ENCODE results near the gene PTPRM.

PTPRM gene

DNA sequence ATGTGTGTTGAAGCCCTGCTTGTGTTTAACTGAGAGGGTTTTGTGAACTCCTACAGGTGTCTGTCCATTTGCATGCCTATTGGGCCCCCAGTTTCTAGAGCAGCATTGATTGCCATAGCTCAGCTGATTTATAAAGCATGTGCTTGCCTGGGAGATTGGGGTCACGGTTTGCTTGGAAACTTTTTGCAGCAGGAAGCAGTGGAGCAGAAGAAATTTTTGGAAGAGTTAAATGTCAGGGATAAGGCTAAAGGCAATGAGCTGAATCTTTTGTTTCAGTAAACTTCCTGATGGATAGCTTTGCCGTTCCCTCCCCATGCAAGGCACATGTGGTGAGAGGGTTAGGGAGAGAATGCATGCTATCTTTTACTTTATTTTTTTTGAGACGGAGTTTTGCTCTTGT, 102.2 kb downstream of the PTPRM start:
- DNase-seq (ENCODE audit: low read depth): no peak

DNA sequence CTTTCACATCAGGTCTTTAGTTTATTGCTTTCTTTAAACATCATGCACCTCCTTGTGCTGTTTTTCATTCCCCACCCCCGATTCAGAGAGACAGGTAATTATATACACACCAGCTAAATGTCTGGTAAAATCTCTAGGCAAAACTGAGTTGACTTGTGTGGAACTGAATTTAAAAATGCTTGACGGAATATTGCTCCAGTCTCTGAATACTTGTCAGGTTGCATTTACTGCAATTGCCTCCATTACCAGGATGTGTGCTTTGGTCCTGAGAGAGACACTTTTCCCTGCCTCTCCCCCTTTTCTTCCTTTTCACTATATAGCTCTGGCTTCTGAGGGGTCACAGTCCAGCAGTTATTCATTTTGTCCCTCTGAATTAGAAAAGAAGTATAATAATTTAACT, 104.0 kb downstream of the PTPRM start:
- no peak for DNase-seq (ENCODE audit: low read depth)

DNA sequence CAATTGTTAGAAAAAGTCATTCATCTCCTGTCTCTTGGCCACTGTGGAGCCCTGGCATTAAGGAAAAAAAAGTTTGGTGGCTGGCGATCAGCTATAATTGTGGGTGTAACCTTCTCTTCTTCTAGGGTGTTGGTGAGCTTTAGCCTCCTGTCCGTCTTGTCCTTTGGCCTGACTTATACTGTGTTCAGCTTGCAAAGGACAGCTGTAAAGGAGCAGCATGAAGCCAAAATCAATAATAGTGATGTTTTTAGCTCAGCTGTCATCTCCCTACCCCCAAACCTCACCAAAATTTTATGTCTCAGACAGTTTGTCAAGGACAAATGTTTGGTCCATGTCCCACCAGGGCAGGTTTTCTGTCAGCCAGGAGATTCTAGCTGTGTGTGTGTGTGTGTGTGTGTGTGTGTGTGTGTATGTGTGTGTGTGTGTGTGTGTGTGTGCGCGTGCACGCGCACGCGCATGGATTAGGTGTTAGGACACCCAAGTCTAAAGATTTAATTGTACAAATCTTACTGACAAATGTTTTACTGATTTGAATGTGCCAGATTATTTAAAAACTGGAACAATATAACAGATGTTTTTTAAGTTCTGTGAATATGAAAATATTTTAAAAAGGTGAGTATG, 109.2 kb downstream of the PTPRM start:
- DNase-seq (ENCODE audit: low read depth): no peak

DNA sequence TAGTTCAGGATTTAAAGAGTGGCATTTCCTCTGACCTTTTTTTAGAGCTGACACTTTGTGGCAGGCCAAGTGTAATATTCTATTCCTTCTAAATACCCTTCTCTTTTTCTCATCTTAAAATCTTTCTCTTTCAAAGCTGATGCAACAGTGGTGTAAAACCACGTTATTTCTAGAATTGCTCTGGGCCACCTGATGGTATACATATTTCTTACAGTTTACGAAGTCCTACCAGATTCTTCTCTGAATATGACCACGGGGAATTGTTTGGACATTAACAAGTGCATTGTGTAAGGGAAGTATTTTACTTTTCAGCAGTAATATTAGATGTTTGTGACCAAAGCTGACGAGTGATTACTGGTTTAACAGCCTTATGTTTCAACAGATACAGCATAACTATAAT, 109.9 kb downstream of the PTPRM start:
- DNase-seq (ENCODE audit: low read depth): no peak

DNA sequence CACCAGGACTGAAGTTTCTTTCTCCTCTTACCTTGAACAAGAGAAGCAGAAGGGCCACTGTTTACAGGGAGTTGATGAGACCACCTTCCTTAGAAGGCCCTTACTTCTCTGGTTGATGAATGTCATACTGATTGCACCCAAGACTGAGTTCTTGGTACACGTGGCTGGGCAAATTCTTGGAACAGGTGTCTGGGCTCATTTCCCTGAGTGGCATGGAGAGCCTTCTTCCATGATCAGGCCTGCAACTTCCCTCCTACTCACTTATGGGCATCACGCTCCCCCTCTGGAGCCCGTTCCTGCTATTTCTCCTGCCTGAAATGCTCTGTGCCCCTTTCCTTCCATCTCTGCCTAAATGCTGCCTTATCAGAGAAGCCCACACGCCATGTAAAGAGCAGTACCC, 110.3 kb downstream of the PTPRM start:
- DNase-seq (ENCODE audit: low read depth): no peak

DNA sequence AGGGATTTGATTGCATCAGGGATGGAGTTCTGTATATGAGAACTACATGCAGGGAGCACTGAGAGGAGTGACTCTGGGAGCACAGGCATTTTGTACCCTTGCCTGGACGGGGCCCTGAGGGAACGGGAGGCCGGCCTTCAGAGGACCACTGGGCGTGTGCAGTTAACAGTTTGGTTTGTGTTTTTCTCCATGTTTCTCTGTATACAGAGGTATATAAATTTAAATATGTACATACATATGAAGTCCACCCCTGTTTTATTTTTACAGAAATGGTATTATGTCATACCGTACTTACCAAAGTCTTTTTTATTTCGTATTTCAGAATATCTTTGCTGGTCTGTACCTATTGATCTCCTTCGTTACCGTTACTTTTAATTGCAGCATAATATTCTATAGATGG, 111.3 kb downstream of the PTPRM start:
- DNase-seq (ENCODE audit: low read depth): no peak

DNA sequence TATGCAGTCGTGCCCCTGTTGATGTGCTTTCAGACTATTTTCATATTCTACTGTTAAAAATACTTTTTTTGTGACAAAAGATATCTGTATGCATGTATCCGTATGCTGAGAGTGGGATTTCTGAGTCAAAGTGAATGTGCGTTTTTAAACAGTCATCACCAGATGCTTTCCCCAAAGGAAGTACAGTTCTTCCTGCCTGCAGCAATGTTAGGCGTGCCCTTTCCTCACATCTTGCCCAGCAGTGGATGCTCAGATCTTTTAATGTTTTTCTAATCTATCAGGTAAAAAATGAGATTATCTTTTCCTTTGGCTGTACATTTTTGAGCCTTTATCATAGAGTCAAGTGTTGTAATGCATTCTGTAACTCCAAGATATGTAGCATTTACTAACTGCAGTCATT, 111.7 kb downstream of the PTPRM start:
- no peak for DNase-seq (ENCODE audit: low read depth)

DNA sequence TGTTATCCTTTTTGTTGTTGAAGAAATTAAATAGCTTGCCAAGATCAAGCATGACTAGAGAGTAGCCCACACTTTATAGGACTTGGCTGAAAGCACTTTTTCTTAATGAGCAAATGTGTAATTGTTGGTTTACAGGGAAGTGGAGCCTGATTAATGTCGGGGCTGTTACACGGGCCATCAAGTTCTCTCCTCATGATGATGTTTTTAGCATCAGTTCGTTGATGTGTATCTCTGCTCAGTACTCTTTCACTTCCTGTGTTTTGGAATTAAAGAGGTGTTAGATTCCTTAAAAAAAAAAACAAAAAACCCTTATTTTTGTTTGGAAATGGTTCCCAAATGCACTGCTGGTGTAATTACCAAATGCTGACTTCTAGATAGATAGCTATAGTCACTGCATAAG, 114.2 kb downstream of the PTPRM start:
- DNase-seq (ENCODE audit: low read depth): no peak

DNA sequence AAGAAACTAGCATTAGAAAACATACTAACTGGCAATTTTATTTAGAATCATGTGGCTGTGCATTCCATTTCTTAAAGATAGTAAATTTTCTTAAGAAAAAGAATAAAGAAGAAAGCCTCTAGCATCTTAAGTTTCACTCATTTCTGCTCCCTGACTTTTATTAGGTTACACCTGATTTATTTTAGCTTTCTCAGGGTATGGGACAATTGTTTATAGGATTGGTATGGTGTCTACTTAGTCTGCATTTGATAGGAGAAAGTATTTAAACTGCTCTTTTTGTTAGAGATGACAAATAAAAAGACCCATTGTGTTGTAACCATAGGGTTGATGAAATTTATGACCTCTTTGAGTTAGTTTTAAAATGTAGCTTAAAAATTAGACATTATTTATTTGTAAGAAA, 115.2 kb downstream of the PTPRM start:
- no peak for DNase-seq (ENCODE audit: low read depth)

DNA sequence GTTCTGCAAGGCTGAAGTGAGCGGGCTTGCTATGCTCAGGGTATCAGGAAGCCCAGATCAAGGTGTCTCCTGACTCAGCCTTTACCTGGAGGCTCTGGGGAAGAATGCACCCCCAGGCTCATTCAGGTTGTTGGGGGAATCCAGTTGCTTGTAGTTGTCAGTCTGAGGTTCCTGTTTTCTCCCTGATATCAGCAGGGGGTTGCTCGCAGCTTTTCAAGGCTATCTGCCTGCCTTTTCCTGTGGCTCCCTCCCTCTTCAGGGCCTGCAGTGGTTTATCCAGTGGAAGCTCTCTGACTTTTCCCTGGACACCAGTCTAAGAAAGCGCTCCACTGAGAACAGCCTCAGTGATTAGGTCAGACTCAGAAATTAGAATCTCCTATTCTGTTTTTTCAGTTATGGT, 116.6 kb downstream of the PTPRM start:
- no peak for DNase-seq (ENCODE audit: low read depth)

DNA sequence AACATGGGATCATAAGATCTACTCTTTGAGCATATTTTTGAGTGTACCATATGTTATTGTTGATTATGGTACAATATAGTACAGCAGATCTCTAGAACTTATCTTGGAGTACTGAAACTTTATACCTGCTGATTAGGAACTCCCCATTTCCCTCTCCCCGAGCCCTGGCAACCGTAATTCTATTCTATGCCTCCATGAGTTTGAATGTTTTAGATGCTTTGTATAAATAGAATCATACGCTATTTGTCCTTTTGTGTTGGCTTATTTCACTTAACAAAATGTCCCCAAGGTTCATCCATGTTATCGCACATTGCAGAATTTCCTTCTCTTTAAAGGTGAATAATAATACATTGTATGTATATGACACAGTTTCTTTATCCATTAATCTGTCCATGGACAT, 117.2 kb downstream of the PTPRM start:
- no peak for DNase-seq (ENCODE audit: low read depth)

DNA sequence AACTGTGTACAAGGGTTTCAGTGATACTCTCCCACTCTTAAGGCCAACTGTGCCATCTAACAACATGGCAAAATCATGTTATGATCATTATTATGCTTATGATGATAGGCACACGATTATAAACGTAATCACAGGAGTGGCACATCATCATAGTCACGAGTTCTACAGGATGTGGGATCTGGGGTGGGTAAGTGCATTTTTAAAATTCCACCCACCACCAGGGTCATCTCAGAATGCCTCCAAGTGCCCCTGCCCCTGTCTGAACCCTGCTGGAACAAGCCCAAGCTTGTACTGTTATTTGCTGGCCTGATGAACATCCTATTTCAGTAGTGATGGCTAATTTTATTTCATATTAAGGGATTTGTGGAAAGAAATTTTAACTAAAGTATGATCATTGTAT, 117.8 kb downstream of the PTPRM start:
- no peak for DNase-seq (ENCODE audit: low read depth)

DNA sequence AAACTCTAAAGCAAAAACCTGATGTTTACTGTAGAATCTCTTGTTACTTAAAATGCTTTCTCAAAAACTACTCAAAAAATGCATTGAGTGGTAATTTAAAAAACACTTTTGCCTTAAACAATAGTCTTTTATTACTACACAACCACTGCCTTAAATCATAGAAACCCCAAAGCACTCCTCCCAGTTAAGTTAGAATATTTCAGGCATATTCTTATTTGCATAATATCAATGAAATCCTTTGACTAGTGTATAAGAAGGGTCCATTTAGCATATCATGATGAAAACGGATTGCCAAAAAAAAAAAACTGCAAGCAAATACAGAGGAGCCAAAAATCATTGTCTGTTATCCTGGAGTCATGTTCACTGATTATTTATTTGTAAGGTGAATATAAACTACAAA, 119.2 kb downstream of the PTPRM start:
- DNase-seq (ENCODE audit: low read depth): no peak

DNA sequence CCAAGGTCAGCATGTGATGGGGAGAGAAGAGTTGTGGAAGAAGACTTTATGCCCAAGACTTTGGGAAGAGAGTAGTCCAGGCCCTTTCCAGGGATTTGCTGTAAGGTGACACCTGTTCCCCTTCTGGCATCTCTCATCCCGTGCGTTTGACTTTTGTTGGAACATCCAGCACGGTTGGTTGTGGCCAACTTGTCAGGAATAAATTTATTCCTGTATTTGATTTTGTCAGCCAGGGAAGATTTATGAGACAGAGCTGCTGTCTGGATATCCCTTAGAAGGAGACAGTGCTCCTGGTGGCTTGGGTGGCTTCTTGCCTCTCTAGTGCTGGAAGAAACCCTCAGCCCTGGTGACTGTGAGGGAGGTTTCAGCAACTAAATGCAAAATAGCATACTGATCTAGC, 121.5 kb downstream of the PTPRM start:
- no peak for DNase-seq (ENCODE audit: low read depth)

DNA sequence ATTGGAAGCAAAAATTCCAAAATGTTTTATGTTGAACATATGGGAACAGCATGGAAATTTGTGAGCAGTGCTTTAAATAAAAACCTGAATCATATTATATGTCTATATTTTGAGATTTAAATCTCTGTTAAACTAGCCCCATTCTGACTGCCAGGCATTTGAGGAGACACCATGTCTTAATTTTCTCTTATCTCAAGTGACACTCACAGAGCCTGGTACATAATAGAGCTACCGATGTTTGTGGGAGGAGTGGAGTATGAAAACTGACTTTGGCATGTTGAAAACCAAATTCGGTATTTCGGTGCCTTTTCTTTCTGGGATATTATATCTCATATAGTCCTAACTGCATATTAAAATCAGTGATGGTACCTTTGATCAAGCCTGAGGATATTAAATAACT, 124.1 kb downstream of the PTPRM start:
- no peak for DNase-seq (ENCODE audit: low read depth)

DNA sequence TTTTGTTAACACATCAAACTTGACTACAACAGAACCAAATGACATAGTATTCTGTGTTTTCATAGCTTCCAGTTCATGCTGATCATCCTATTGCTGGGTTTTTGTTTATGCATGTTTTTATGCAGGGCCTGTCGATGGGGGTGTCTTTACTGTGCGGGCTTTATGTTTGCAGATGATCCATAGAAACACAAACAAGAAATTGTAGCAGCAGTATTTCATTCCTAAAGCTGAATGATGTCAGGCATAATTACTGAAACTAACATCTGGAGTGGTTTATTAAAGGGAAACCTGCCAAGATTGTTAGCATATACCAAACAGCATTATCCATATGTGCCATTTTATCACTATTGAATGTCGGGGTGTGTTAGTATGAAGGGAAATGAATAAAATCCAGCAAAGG, 129.7 kb downstream of the PTPRM start:
- peak; percentile 27 for DNase-seq (ENCODE audit: low read depth)

DNA sequence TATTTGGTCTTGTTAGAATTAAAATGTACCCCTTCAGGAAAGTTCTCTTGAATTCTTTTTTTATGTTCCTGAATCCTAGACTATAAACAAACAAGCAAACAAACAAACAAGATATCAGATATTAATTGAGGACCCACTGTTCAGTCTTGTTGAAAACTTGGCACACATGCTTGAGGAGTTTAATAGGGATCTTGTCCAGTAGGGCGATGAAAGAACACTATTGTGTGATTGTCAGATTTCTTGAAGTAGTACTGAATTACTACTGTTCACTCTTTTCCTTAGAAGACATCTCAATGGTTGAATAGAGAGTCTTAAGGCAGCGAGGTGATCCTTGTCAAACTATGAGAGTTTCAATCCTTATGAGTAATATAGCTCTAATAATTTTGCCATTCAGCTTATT, 130.2 kb downstream of the PTPRM start:
- no peak for DNase-seq (ENCODE audit: low read depth)

DNA sequence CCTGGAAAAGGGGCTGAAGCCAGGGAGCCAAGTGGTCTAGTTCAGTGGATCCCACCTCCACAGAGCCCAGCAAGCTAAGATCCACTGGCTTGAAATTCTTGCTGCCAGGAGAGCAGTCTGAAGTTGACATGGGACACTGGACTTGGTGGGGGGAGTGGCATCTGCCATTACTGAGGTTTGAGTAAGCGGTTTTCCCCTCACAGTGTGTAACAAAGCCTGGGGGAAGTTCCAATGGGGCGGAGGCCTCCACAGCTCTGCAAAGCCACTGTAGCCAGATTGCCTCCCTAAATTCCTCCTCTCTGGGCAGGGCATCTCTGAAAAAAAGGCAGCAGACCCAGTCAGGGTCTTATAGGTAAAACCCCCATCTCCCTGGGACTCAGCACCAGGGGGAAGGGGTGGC, 144.4 kb downstream of the PTPRM start:
- no peak for DNase-seq (ENCODE audit: low read depth)

DNA sequence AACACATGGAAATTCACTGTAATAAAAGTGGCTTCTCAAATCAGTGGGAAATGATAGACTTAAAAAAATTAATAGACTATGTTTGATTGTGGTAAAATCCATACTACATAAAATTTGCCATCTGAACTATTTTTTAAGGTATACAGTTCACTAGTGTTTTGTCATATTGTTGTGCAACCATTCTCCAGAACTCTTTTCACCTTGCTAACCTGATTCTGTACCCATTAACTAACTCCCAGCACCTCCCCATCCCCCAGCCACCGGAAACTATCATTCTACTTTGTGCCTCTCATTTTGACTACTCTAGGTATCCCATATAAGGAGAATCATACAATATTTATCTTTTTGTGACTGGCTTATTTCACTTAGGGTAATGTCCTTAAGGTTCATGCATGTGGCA, 153.3 kb downstream of the PTPRM start:
- no peak for DNase-seq (ENCODE audit: low read depth)

DNA sequence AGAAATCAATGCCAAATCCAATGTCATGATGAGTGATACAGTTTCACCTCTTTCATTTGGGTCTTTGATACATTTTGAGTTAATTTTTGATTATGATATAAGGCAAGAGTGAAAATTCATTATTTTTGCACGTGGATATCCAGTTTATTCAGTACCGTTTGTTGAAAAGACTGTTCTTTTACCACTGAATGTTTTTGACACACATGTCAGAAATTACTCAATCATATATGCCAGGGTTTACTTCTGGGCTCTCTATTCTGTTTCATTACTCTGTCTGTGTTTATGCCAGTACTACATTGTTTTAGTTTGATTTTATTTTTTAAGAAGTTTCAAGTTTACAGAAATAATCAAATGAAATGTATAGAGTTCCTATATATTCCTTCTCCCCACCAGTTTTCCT, 154.4 kb downstream of the PTPRM start:
- DNase-seq (ENCODE audit: low read depth): no peak

DNA sequence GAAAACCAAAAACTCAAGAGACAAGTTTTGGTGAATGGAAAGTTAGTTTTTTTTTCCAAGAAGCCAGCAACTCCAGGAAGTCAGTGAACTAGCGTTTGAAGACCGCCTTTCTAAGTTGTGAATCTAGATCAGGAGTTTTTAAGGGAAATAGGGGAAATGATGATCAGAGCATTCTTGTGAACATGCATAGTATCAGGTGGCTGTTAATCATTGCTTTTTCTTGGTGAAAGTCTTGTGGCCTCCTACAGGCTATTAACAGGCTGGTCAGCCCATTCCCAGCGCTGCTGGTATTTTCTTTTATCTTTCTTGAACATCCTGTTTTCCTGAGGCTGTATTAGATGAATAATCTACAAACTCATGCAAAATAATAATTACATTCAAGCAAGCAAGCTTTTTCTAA, 155.8 kb downstream of the PTPRM start:
- DNase-seq (ENCODE audit: low read depth): no peak

DNA sequence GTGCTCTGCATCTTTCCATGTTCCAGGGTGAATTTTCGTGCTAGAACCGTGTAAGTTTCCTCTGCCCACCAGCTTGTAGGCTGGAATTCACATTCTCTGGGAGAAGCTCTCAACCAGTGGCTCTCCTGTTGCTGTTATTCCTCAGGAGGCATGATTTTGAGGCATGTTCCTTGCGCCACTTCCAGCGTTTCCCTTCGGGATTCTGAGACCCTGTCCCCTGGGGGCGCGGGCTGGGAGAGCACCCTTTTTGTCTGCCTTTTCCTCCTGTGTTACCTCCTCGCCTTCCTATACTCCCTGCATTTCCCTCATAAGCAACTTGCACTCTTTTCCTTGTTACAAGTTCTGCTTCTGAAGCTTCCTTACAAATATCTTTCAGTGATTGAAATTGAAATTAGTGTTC, 156.4 kb downstream of the PTPRM start:
- no peak for DNase-seq (ENCODE audit: low read depth)

DNA sequence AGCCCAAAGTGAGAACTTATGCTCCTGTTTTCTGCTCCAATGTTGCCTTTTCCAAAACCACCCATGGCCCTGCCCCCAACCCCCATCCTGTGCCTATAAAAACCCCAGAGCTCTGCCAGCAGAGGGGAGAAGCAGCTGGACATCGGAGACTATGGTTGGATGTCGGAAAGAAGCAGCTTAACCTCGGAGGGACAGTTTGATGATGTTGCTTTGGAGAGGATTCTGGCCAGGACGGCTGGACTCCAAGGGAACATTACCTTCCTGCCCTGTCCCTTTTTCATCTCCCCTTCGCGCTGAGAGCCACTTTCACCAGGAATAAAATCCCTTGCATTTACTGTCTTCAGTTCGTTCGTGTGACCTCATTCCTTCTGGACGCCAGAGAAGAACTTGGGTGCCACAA, 158.4 kb downstream of the PTPRM start:
- no peak for DNase-seq (ENCODE audit: low read depth)

DNA sequence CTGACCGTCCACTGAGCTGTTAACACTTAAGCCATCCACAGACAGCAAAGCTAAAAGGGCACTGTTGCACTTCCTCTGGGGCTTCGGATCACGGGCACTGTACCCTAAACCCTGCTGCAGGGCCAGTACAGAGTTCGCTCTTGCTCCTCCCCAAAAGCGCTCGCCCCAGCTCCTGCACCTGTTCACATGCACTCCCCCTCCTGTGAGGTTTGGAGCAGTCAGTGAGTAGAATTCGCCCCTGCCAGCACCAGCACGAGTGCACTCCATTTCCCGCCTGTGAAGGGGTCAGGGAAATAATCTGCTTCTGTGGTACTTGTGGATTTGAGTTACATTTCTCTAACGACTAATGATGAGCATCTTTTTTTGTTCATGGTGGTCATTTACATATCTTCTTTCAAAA, 158.8 kb downstream of the PTPRM start:
- DNase-seq (ENCODE audit: low read depth): no peak

DNA sequence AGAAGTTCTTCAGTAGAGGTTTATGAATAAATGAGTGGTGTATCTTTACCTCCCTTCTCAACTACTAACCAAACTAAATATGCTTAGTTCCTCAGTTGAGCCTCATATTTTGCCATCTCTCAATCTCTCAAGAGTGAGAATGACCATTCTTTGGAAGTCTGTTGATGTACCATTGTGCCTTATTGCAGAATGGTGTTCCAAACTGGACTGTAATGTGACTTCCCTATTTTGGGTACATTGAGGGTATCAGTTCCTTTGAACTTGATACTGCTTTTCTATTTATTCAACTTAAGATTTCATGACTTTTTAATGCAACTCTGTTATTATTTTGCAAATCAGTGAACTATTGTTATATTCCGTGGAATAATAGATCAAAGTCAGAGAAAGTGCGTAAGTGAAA, 159.4 kb downstream of the PTPRM start:
- DNase-seq (ENCODE audit: low read depth): no peak

Measured in fibroblast of gingiva (primary cell).